Suppressor macrophage (primary cell): ENCODE measurements around the gene PROSER2.
A peak's percentile ranks its signal among the peaks of the same experiment; 100 is the strongest.

ENCODE experiments used
- DNase-seq, 4 experiments: peaks; one replicate each; pipeline ENCODE4 v3.0.0-alpha.2; 2020 to 2022
- total RNA-seq, 17 experiments: gene quantifications; one replicate each; lab custom pipeline; 2026; ENCODE audit warnings: mixed read lengths in 6 of 17, inconsistent platforms in 3 of 17; lab: John Stamatoyannopoulos, UW

Gene PROSER2, protein sequence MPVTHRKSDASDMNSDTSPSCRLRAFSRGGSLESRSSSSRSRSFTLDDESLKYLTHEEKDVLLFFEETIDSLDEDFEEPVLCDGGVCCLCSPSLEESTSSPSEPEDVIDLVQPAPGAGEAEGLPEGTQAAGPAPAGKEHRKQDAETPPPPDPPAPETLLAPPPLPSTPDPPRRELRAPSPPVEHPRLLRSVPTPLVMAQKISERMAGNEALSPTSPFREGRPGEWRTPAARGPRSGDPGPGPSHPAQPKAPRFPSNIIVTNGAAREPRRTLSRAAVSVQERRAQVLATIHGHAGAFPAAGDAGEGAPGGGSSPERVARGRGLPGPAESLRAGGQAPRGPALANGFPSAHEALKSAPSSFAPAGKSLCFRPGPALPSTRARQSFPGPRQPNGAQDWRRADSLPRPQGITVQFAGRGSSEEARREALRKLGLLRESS
- 0.49 to 2.3 (median 1.0) reads per million in 17 experiments for total RNA-seq

DNA sequence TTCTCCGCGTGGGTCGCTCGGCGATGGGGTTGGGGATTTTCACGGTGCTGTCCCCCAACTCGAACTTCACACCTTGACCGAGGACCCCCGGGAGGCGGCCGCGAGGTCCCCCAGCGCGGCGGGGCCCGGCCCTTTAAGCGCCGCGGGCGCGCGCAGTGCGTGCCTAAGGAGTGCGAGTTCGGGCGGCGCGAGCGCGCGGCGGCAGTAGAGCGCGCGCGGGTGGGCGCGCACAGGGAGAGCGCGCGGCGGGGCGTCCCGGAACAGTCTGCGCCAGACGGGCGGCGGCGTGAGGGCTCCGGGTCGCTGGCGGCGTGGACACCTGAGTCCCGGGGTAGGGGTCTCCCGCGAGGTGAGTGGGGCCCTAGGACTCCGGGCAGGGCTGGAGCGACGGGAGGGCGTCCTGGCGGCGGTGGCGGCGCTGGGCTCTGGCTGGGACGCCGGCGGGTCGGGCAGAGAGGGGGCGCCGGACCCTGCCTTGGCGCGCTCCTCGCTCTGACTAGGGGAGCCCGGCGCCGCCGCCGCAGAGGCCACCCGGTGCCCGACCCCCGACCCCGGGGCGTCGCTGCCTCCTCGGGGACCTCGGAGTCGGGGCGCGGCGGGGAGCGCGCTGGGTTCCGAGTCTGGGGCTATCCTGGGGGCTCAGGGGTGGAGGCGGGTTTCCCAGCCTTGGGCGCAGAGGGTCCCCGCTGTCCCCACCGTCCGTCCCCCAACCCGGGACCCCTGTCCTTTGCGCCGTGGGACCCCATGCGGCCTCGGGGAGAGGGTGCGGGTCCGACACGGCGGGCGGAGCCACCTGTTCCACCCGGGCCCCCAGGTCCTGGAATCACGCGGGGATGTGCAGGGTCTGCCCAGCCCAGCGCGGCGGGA lies at the start of gene PROSER2:
PROSER2 (plus strand) TSS at position 235 of the 867 bp plus-strand sequence. CDS start 28,722 bp downstream, outside the sequence.
- peak; percentile 76 to 93 (median 82) for DNase-seq

DNA sequence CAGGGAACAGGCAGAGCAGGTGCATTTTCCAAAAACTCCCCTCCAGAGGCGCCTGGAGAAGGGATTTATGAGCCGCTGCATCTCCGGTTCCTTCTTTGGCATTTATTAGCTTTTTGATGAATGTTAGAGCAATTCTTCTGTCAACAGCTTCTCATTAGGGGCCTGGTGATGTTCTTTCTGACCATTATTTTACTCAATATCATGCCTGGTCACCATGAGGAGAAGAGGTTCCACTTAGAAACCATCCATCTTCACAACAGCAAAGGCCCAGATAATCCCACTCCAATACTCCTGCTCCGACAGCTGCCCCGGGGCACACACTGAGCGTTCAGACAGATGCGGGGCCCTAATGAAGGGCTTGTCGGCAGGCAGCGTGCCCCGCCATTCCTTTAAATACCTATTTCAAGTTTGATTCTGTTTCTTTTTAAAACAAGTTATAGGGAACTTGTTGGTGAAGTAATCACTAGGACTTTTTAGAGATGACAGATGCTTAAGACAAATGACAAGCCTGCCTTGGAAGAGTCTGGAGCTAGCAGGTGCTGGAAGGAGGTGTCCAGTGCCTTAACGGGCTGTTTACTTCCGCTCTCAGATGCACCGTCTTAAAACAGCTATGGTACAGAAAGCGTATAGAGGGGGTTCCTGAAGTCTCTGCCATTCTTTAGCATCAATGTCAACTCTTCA lies 49.3 kb upstream of the PROSER2 start:
- no peak for DNase-seq

DNA sequence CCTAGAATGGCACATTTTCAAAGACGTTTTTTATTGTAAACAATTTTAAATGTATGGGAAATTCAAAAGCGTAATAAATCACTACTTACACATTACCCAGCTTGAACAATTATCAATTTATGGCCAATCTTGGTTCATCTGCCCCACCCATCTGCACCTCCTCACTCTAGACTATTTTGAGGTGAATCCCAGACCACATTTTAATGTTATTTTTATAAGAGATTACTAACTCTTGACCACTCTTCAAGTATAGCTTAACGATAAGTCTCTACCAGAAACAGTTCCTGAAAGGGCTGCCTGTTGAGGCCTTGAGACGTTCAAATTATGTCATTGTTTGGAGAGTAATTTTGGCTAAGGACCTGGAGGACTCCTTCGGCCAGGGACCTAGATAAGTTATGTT lies 47.7 kb upstream of the PROSER2 start:
- no peak for DNase-seq

DNA sequence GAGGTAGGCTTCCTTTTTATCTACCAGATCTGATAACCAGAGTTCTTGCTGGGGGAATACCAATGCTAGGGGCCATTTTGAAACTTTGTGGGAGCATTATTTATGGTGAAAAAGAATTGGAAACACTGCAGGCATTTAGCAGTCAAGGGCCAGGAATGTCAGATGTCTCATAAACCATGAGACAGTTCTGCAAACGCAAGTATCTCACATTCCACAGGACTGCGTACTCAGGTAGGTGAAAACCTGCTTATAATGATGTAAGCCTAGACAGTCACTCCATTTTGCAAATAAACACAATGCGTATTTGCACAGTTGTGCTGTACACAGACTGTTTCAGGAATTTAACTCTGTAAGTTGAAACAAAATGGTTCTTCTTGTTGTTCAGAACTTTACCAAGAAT lies 47.1 kb upstream of the PROSER2 start:
- no peak for DNase-seq

DNA sequence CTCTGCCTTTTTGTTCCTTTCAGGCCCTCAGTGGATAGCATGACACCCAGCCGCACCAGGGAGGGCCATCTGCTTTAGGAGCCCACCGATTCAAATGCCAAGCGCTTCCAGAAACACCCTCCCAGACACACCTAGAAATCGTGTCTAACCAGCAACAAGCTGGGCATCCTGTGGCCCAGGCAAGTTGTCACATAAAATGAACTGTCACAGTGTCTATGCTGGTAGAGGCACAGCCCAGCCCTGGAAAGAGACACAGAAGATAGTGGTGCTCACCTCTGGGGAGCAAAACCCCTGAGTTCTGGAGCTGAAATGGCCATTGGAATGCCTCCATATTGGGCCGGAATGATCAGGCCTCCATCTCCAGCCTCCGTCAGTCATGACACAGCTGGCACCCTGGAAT lies 42.0 kb upstream of the PROSER2 start:
- no peak for DNase-seq

DNA sequence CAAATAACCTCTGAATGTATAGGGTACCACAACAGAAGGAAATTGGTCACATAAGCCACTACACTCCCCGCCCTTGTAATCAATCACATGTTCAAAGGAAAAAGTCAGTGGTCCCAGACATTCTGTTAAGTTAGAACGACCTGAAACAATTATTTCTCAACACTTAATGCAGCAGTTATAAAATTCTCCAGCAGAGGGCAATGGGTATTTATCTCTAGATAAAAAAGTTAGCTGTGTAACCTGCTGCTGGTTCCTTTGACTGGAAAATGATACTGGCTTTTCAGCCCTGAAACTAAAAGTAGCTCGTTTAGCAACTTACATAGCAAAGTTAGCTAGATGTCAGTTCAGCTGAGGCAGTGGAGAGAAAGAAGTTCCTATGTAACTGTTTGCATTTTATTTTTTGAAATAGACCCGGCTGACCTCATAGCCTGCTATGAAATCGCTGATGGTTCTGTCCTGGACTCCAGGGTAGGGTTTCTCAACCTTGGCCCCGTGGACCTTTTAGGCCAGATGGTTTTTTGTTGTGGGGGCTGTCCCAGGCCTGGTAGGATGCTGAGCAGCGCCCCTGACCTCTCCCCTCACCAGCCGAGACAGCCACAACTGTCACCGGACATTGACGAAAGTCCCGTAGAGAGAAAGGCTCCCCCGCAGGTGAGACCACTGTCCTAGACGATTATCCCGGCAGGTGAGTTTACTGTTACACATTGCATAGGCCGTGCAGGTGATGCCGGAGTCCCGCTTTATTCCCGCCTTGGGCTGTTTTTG lies 40.2 kb upstream of the PROSER2 start:
- DNase-seq: peak; percentile 32 to 78 (median 72)

DNA sequence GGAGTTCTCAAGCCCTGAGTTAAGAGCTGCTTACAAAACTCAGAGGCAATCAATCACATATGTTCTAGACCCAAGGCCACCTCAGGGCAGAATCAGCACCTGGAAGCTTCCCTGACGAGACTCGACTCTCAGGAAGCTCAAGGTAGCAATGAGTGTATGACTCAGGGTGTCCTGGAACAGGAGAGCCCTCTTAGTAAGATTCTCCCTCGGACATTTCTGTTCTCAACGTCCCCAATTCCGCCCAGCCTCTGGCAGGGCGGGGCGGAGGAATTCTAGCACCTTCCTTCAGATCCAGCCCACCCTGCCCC lies 39.6 kb upstream of the PROSER2 start:
- no peak for DNase-seq

DNA sequence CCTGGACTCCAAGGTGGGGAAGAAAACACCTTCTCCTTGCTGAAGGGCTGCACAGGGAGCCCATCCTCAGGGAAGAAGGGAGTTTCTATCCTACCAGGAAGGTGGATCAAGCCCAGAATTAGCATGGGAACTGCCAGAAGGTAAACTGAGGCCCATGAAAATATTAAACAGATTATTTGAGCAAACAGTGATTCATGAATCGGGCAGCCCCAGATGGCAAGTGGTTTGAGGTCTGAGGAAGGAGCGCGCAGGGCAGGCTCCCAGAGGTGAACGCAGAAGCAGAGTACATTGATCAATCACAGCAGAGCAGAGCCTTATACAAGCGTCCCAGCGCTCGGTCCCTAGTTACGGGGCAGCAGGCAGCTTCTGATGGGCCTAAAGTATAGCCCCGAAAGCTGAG lies 35.8 kb upstream of the PROSER2 start:
- DNase-seq: no peak

DNA sequence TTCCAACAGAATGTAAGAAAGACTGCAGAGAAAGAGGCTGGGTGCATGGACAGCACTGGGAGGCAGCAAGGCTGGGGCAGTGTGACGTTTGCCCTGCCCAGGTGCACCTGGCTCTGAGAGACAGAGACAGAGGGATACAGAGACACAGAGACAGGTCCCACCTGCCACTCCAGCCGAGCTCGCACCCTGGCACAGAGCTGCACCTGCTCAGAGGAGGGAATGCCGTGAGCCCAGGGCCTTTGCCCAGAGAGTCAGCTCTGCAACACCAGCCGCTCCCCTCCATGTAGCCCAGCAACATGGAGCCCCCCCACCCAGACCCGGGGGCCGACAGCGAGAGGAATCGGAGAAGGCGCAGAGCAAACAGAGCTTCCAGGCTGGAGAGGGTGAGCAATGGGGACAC lies 35.3 kb upstream of the PROSER2 start:
- no peak for DNase-seq

DNA sequence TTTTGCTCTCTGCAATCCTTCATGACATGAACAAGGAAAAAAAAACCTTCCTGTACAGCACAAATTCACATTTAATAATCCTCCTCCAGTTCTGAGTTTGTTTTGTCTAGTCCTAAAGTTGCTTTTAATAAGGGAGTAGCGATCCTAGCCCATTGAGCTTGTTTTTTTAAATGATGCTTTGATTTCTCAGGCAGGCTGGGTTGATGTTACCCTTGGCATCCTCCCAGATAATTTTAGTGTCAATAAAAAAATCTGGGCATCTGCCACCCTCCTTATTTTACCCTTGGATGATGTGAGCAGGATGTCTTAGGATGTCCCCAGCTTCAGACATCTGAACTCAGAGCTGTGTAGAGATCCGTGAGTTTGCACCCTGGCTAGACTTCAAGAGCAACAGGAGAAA lies 33.9 kb upstream of the PROSER2 start:
- no peak for DNase-seq

DNA sequence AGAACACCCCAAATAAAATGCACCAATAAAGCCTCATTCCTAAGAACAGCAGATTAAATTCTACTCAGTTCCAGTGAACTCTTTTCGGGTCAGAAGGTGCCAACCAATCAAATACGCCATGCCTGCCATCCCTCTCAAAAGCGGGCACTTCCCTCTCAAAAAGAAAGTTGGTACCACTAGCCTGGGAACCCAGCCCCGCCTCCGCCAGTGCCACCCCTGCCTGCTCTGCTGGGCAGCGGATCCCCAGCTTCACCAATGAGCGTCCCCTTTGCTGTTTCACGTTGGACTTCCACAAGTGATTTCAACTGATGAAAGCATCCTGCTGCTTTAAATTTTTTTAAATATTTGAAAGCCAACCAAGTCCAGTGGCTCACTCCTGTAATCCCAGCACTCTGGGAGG lies 33.2 kb upstream of the PROSER2 start:
- no peak for DNase-seq

DNA sequence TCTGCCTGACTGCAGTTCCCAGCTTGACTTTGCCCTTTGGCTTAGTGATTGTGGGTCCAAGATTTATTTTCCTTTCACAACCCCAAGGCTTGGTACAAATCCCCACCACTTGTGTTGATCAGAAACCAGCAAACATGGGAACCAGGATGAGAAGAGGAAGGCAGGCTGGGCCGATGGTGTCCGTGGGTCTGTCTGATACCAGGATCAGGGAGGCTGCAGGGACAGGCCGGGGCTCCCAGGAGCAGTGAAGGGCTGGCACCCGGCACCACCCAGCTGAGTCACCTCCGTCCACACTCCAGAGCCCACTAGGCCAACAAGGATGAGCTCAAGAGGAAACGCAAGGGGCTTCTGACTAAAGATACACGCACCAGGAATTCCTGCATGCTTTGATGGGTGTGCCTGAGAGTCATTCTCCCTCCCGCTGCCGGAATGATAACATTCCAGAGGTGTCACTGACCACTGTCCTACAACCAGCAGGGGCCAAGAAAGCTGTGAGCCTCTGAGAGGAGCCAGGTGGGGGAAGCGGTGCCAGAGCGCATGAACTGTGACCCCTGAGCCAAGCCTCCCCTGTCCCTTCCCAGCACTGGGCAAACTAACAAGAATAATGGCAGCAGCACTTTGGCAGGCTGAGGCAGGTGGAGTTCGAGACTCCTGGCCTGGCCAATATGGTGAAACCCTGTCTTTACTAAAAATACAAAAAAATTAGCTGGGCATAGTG lies 29.2 kb upstream of the PROSER2 start:
- no peak for DNase-seq

DNA sequence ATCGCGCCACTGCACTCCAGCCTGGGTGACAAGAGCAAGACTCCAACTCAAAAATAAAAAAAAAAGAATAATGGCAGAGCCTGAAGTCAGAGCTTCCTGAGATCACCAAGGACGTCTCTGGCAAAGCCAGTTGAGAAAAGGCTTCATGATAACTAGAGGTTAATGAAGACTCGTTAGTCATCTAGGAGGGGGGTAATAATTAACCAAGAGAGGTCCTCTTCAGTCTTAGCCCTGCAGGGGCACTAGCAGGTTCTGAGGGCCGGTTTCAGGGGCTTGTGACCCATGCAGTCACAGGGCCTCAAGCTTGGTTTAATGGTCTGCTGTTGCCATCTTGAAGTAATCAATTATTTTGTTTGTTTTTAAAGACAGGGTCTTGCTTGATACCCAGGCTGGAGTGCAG lies 28.6 kb upstream of the PROSER2 start:
- no peak for DNase-seq

DNA sequence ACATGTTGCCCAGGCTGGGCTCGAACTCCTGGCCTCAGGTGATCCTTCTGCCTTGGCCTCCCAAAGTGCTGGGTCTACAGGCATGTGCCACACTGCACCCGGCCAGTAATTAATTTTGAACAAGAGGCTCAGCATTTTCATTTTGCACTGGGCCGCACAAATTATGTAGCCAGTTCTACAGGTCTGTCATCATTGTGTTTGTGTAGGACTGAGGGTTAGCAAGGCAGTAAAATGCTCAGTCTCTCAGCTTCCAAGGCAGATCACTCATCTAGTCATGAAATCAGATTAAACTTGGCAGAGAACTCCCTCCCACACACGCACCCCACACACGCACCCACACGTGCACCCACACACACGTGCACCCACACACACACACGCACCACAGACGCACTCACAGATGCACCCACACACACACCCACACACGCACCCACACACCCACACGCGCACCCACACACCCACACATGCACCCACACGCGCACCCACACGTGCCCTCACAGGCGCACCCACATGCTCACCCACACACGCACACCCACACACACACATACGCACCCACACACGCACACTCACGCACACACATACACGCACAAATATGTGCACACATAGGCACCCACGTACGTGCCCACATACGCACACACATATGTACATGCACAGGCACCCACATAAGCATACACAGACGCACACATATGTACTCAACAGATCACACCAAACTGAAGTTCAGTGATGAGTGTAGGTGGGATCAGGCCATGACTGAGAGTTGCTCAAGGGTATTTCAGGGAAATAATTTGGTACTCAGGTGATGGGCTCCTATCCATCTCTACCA lies 27.8 kb upstream of the PROSER2 start:
- no peak for DNase-seq

DNA sequence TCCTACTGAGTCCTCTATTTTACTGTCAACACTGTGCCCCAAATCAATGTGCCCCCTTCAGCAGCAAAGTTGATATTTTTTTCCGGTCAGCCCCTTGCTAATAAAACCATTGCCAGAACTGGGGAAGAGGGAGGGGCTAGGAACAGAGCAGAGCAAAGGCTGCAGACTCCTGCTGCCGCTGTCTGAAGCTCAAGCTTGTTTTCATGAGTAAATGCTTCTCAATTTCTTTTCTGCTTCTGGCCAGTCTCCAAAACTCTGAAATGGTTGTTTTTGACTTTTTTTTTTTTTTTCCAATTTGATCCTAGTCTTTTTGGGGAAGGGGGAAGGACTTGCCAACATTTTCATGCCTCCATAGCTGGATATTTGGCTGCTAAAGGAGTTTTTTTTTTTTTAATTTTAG lies 26.7 kb upstream of the PROSER2 start:
- DNase-seq: no peak

DNA sequence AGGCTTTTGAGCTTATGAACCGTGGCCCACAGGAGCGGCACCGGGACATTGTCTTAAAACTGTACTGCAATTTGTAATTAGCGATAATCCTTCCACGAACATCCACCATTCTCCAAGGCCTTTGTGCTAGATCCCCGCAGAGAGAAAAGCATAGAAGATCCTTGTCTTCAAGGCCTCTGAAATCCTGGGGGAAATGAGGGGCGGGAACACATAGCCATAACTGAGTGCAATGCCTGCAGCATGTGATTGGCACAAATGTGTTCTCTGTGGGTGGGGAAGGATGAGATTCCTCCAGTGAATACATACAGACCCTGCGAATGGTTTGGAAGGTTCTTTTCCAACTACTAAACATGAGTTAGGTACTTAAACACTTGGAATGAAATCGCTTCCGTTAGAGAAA lies 25.9 kb upstream of the PROSER2 start:
- DNase-seq: no peak

DNA sequence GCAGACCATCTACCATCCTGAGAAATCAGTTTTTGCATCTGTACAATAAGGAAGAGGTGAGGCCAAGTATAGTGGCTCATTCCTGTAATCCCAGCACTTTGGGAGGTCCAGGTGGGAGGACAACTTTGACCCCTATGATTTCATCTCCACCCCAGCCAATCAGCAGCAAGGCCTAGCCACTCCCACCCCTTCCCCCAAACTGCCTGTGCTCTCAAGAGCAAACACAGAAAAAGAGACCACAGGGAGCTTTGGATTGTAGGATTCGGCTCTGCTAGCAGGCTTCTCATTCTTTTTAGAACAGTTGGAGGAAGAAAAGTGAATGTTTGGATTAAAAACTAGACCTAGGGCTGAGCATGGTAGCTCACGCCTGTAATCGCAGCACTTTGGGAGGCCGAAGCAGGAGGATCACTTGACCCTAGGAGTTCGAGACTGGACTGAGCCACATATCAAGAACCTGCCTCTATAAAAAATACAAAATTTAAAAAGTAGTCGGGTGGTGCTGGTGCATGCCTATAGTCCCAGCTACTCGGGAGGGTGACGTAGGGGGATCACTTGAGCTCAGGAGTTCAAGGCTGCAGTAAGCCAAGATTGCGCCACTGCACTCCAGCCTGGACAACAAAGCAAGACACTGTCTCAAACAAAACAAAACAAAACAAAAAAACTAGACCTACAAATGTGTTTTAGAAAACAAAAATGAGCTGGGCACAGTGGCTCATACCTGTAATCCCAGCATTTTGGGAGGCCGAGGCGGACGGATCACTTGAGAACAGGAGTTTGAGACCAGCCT lies 25.1 kb upstream of the PROSER2 start:
- DNase-seq: no peak

DNA sequence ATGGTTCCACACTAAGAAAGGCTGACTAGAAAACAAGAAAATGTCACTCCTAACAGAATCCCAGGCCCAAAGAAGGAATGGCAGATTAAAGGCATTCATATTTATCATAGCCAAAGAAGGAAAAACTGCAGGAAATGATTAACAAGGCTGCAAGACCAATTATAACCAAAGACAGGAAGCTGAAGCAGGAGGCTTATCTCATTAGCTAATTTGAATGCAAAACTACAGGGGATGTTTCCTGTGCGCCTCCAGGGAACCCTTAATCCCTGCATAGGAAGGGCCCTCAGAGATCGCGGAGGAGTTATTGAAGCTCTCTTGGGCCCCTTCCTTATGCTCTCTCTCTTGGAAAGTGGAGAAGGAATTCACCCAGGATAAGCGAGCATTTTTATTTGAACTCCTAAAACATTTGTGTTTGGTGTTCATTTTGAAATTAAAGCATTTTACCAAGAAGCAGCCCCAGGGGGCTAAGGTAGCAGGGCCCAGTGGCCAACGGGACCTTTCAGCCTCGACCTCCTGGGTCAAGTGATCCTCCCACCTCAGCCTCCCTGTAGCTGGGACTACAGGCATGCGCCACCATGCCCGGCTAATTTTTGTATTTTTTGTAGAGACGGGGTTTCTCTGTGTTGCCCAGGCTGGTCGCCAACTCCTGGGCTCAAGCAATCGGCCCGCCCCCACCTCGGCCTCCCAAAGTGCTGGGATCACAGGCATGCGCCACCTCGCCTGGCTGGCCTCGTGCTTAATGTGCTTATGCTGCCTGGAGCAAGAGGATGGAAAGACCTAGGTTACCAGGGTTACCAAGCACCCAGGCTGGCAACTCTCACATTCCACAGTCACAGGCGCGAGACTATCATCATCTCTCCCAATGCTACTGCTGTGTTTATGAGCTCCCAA lies 24.1 kb upstream of the PROSER2 start:
- no peak for DNase-seq

DNA sequence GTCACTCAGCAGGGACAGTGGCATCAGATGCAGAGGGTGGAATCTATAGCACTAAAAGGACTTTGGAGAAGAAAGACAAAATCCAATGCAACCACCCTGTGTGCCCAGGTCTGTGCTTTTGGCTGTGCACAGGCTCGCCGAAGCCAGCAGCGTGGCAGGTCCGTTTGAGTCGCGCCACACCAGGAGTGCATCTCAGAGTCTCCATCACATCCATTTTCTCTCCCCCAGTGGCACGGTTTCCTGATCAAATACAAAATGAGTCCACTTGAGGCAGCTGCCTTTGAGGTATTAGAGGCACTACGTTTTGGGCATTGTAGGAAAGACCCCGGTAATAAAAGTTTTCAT lies 23.4 kb upstream of the PROSER2 start:
- DNase-seq: no peak
